Mesenchymal stem cell (in vitro differentiated cells and primary cell): ENCODE results near the gene GPER1.

Source experiments
- DNase-seq: peaks from one replicate; pipeline ENCODE4 v3.0.0-alpha.2; 2013
- H2AFZ ChIP-seq: one replicate; pipeline ENCODE4 v1.6.1; 2013; ENCODE audit warnings: low read depth, mild to moderate bottlenecking, control low read depth, inconsistent platforms, low read length, moderate library complexity
- H2AK5ac ChIP-seq: 2 replicates; pipeline ENCODE4 v1.6.1; 2013; ENCODE audit warnings: low read length, moderate library complexity, mild to moderate bottlenecking, inconsistent platforms; ENCODE audit not compliant: severe bottlenecking
- H2BK120ac ChIP-seq: one replicate; pipeline ENCODE4 v1.6.1; 2013; ENCODE audit warnings: low read depth, mild to moderate bottlenecking, inconsistent platforms, low read length, moderate library complexity
- H2BK12ac ChIP-seq, 2 experiments: one replicate each; pipeline ENCODE4 v1.6.1; 2013; ENCODE audit warnings: inconsistent platforms in 2 of 2, low read length in 2 of 2, mild to moderate bottlenecking in 2 of 2, moderate library complexity in 2 of 2, control low read depth in 1 of 2
- H2BK15ac ChIP-seq: one replicate; pipeline ENCODE4 v1.6.1; 2013; ENCODE audit warnings: mild to moderate bottlenecking, low read depth, inconsistent platforms; ENCODE audit not compliant: poor library complexity, severe bottlenecking
- H2BK5ac ChIP-seq: 2 replicates; pipeline ENCODE4 v1.6.1; 2013; ENCODE audit warnings: low read depth, mild to moderate bottlenecking, low read length, control low read depth, inconsistent platforms; ENCODE audit not compliant: poor library complexity, severe bottlenecking
- H3K14ac ChIP-seq, 2 experiments: one replicate each; pipeline ENCODE4 v1.6.1; 2013; ENCODE audit warnings: inconsistent platforms in 2 of 2, low read length in 2 of 2, control low read depth in 1 of 2, mild to moderate bottlenecking in 1 of 2, moderate library complexity in 1 of 2
- H3K18ac ChIP-seq, 2 experiments: one replicate each; pipeline ENCODE4 v1.6.1; 2013; ENCODE audit warnings: inconsistent platforms in 2 of 2, low read length in 2 of 2, control low read depth in 1 of 2, low read depth in 1 of 2, mild to moderate bottlenecking in 1 of 2
- H3K23ac ChIP-seq, 2 experiments: one replicate each; pipeline ENCODE4 v1.6.1; 2013; ENCODE audit warnings: inconsistent platforms in 2 of 2, low read length in 2 of 2, mild to moderate bottlenecking in 2 of 2, moderate library complexity in 2 of 2, control low read depth in 1 of 2
- H3K27ac ChIP-seq: 2 replicates; pipeline ENCODE4 v1.5.1; 2013; ENCODE audit warnings: mild to moderate bottlenecking, moderate library complexity, low read length, control low read depth, inconsistent platforms; ENCODE audit not compliant: poor library complexity, severe bottlenecking
- H3K27me3 ChIP-seq, 2 experiments: 2 replicates each; pipeline versions ENCODE4 v1.6.1 to v1.7.0; 2013; ENCODE audit warnings: low read length in 2 of 2, mild to moderate bottlenecking in 2 of 2, moderate library complexity in 2 of 2, control low read depth in 1 of 2, inconsistent platforms in 1 of 2; ENCODE audit not compliant: control insufficient read depth in 1 of 2, insufficient read depth in 1 of 2
- H3K36me3 ChIP-seq, 2 experiments: 2 replicates each; pipeline versions ENCODE4 v1.6.1 to v1.7.0; 2013; ENCODE audit warnings: low read length in 2 of 2, control low read depth in 1 of 2, inconsistent platforms in 1 of 2, low read depth in 1 of 2, mild to moderate bottlenecking in 1 of 2; ENCODE audit not compliant: insufficient read depth in 2 of 2, control insufficient read depth in 1 of 2
- H3K4ac ChIP-seq, 2 experiments: one replicate each; pipeline ENCODE4 v1.6.1; 2013; ENCODE audit warnings: inconsistent platforms in 2 of 2, low read length in 2 of 2, mild to moderate bottlenecking in 2 of 2, moderate library complexity in 2 of 2, control low read depth in 1 of 2, low read depth in 1 of 2
- H3K4me1 ChIP-seq: 2 replicates; pipeline ENCODE4 v1.6.1; 2013; ENCODE audit warnings: low read depth, low read length, control low read depth; ENCODE audit not compliant: control insufficient read depth, insufficient read depth
- H3K4me2 ChIP-seq: 2 replicates; pipeline ENCODE4 v1.6.1; 2013; ENCODE audit warnings: low read length, mild to moderate bottlenecking, inconsistent platforms; ENCODE audit not compliant: poor library complexity, severe bottlenecking
- H3K4me3 ChIP-seq, 2 experiments: 2 replicates each; pipeline versions ENCODE4 v1.5.1 to v1.7.0; 2013; ENCODE audit warnings: low read length in 2 of 2, mild to moderate bottlenecking in 2 of 2, control low read depth in 1 of 2, low read depth in 1 of 2; ENCODE audit not compliant: insufficient read depth in 1 of 2
- H3K79me1 ChIP-seq: replicated peaks from 2 replicates; pipeline ENCODE4 v1.6.1; 2013; ENCODE audit warnings: mild to moderate bottlenecking, control low read depth, low read length, inconsistent platforms; ENCODE audit not compliant: poor library complexity, severe bottlenecking
- H3K9ac ChIP-seq: 2 replicates; pipeline ENCODE4 v1.7.0; 2013; ENCODE audit warnings: mild to moderate bottlenecking, low read length, moderate library complexity
- H3K9me3 ChIP-seq: 2 replicates; pipeline ENCODE4 v1.7.0; 2013; ENCODE audit warnings: mild to moderate bottlenecking, low read length; ENCODE audit not compliant: control insufficient read depth
- H4K8ac ChIP-seq: one replicate; pipeline ENCODE4 v1.6.1; 2013; ENCODE audit warnings: inconsistent platforms, mild to moderate bottlenecking, low read length, moderate library complexity
- H4K91ac ChIP-seq: one replicate; pipeline ENCODE4 v1.6.1; 2013; ENCODE audit warnings: mild to moderate bottlenecking, low read length, inconsistent platforms
- WGBS: methylation state at CpG from one replicate; pipeline ENCODE4 v1.1.7; 2013; ENCODE audit warnings: mixed read lengths; 5-methylcytosine and 5-hydroxymethylcytosine counted together

GPER1 gene

GRCh38 chr7:1112625-1113547 lies 25.0 kb downstream of the GPER1 start:
- Histone ChIP-seq H2BK15ac (no peak overlapping the region), H3K9ac (no peak overlapping the region), H3K36me3 (peaks cover 0 to 44% of the 10 kb centered on the region in 2 experiments), H2BK5ac (no peak overlapping the region), H2AFZ (no peak overlapping the region), H3K23ac (no peak overlapping the region), H4K8ac (no peak overlapping the region), H3K4me2 (no peak overlapping the region), H3K4ac (no peak overlapping the region), H2BK120ac (no peak overlapping the region), H3K4me3 (no peak overlapping the region), H3K9me3 (no peaks in the 10 kb centered on the region), H3K4me1 (peaks cover 1% of the 10 kb centered on the region), H4K91ac (no peak overlapping the region), H3K14ac (no peak overlapping the region), H3K27me3 (no peaks in the 10 kb centered on the region), H3K79me1 (peaks cover 59% of the 10 kb centered on the region), H3K27ac (no peak overlapping the region), H2BK12ac (no peak overlapping the region), H3K18ac (no peak overlapping the region), H2AK5ac (no peak overlapping the region)
- WGBS: 96% methylated on average over 43 of the region's 43 CpGs
- no peak for DNase-seq

GRCh38 chr7:1113548-1113885 lies 25.6 kb downstream of the GPER1 start:
- Histone ChIP-seq H3K4me2 (no peak overlapping the region), H3K79me1 (peaks cover 54% of the 10 kb centered on the region), H3K4me3 (no peak overlapping the region), H3K27ac (no peak overlapping the region), H2BK15ac (no peak overlapping the region), H3K9ac (no peak overlapping the region), H2AFZ (no peak overlapping the region), H3K14ac (no peak overlapping the region), H3K23ac (no peak overlapping the region), H2BK120ac (no peak overlapping the region), H2BK5ac (no peak overlapping the region), H3K36me3 (peaks cover 0 to 44% of the 10 kb centered on the region in 2 experiments), H4K91ac (no peak overlapping the region), H4K8ac (no peak overlapping the region), H3K4ac (no peak overlapping the region), H2BK12ac (no peak overlapping the region), H3K18ac (no peak overlapping the region), H2AK5ac (no peak overlapping the region), H3K4me1 (peaks cover 1% of the 10 kb centered on the region), H3K9me3 (no peaks in the 10 kb centered on the region), H3K27me3 (no peaks in the 10 kb centered on the region)
- 94% methylated on average over 18 of the region's 18 CpGs for WGBS
- DNase-seq: no peak

GRCh38 chr7:1114088-1114487 lies 26.2 kb downstream of the GPER1 start:
- Histone ChIP-seq H3K79me1 (peaks cover 53% of the 10 kb centered on the region), H2BK120ac (no peak overlapping the region), H3K4me2 (no peak overlapping the region), H2BK15ac (no peak overlapping the region), H3K9ac (no peak overlapping the region), H3K4me1 (no peaks in the 10 kb centered on the region), H2AFZ (no peak overlapping the region), H4K91ac (no peak overlapping the region), H3K4me3 (no peak overlapping the region), H2AK5ac (no peak overlapping the region), H3K23ac (peak overlapping the region in 1 of 2 experiments; percentile 48), H2BK12ac (no peak overlapping the region), H3K27me3 (no peaks in the 10 kb centered on the region), H3K4ac (no peak overlapping the region), H3K36me3 (peaks cover 0 to 44% of the 10 kb centered on the region in 2 experiments), H4K8ac (peak overlapping the region; percentile 19), H3K9me3 (no peaks in the 10 kb centered on the region), H3K27ac (no peak overlapping the region), H2BK5ac (no peak overlapping the region), H3K18ac (no peak overlapping the region), H3K14ac (no peak overlapping the region)
- DNase-seq: no peak
- 94% methylated on average over 13 of the region's 13 CpGs for WGBS

GRCh38 chr7:1114505-1114904 lies 26.6 kb downstream of the GPER1 start:
- no peak overlapping the region for H3K27ac ChIP-seq

More at GRCh38 chr7:1114505-1114904, 26.6 kb downstream of the GPER1 start:
- WGBS: 96% methylated on average over 19 of the region's 19 CpGs
- Histone ChIP-seq H2AK5ac (no peak overlapping the region), H3K9me3 (no peaks in the 10 kb centered on the region), H3K4me1 (no peaks in the 10 kb centered on the region), H3K79me1 (peaks cover 50% of the 10 kb centered on the region), H2BK15ac (no peak overlapping the region), H2BK120ac (no peak overlapping the region), H3K18ac (no peak overlapping the region), H4K91ac (no peak overlapping the region), H3K4me3 (no peak overlapping the region), H2AFZ (no peak overlapping the region), H3K14ac (no peak overlapping the region), H4K8ac (peak overlapping the region; percentile 19), H3K4ac (no peak overlapping the region), H3K23ac (peak overlapping the region in 1 of 2 experiments; percentile 38), H3K9ac (no peak overlapping the region), H3K27me3 (no peaks in the 10 kb centered on the region), H3K36me3 (peaks cover 0 to 41% of the 10 kb centered on the region in 2 experiments), H2BK12ac (no peak overlapping the region), H2BK5ac (no peak overlapping the region), H3K4me2 (no peak overlapping the region)
- DNase-seq: no peak
